IMR-90 (cell line): ENCODE measurements around the gene KRCC1. TPM values are rescaled to one million over a fixed set of nuclear protein-coding genes. Genes with fewer than 3 reads are reported as not detected.

Experiments used
- ATAC-seq: fragments of 200-7000 bp; cut with Tn5 transposase; 2 replicates; pipeline ENCODE4 v1.9.1; 2020; ENCODE audit warnings: low read depth, mild to moderate bottlenecking, moderate library complexity
- BruUV-seq: library from RNA; stranded (reverse); fragments of 400-500 nt; replicated peaks from 2 replicates; lab custom pipeline; 2021; lab: Mats Ljungman, UMichigan
- CTCF ChIA-PET: fragments of 300-600 bp; formaldehyde crosslinking; extraction: SDS; loops from one replicate; lab custom pipeline; 2021; ENCODE audit warnings: antibody characterized with exemption; lab: Yijun Ruan, JAX
- POLR2A ChIA-PET: fragments of 300-600 bp; sonication (Branson Sonifier 250); formaldehyde crosslinking; loops from one replicate; lab custom pipeline; 2022; ENCODE audit warnings: antibody characterized with exemption; ENCODE audit not compliant: unreplicated experiment; lab: Charles Lee
- DNase-seq: peaks from one replicate; pipeline ENCODE4 v3.0.0; 2013
- H2AFZ ChIP-seq: replicated peaks from 2 replicates; pipeline ENCODE3; 2013; ENCODE audit warnings: low read length, mild to moderate bottlenecking; ENCODE audit not compliant: poor library complexity
- H2AK5ac ChIP-seq: 2 replicates; pipeline ENCODE4 v1.6.1; 2013; ENCODE audit warnings: low read depth, low read length, inconsistent platforms
- H2AK9ac ChIP-seq: replicated peaks from 2 replicates; pipeline ENCODE3; 2013; ENCODE audit warnings: mild to moderate bottlenecking, low read depth, low read length, moderate library complexity; ENCODE audit not compliant: poor library complexity
- H2BK120ac ChIP-seq: 2 replicates; pipeline ENCODE4 v1.6.1; 2013; ENCODE audit warnings: low read depth, low read length, inconsistent platforms
- H2BK15ac ChIP-seq: 3 replicates; pipeline ENCODE4 v1.6.1; 2013; ENCODE audit warnings: low read depth, low read length, inconsistent platforms
- H2BK20ac ChIP-seq: 2 replicates; pipeline ENCODE4 v1.6.1; 2013; ENCODE audit warnings: low read depth, mild to moderate bottlenecking, inconsistent platforms, low read length, moderate library complexity
- H2BK5ac ChIP-seq: 2 replicates; pipeline ENCODE4 v1.6.1; 2013; ENCODE audit warnings: mild to moderate bottlenecking, low read depth, low read length, inconsistent platforms; ENCODE audit not compliant: poor library complexity, severe bottlenecking
- H3K14ac ChIP-seq: replicated peaks from 2 replicates; pipeline ENCODE4 v1.6.1; 2013; ENCODE audit warnings: low read depth, low read length, inconsistent platforms
- H3K18ac ChIP-seq: 2 replicates; pipeline ENCODE4 v1.6.1; 2013; ENCODE audit warnings: low read depth, low read length, control low read depth
- H3K23ac ChIP-seq: 2 replicates; pipeline ENCODE4 v1.6.1; 2013; ENCODE audit warnings: low read depth, low read length, inconsistent platforms
- H3K27ac ChIP-seq: 2 replicates; pipeline ENCODE4 v1.5.1; 2013; ENCODE audit warnings: mild to moderate bottlenecking, control low read depth, low read length; ENCODE audit not compliant: insufficient read depth
- H3K27me3 ChIP-seq: 2 replicates; pipeline ENCODE4 v1.6.1; 2013; ENCODE audit warnings: low read length; ENCODE audit not compliant: control insufficient read depth, insufficient read depth
- H3K36me3 ChIP-seq: 2 replicates; pipeline ENCODE4 v1.6.1; 2013; ENCODE audit warnings: low read length, mixed read lengths; ENCODE audit not compliant: control insufficient read depth, insufficient read depth
- H3K4ac ChIP-seq: 2 replicates; pipeline ENCODE4 v1.6.1; 2013; ENCODE audit warnings: low read depth, low read length, inconsistent platforms
- H3K4me1 ChIP-seq: 2 replicates; pipeline ENCODE4 v1.6.1; 2013; ENCODE audit warnings: low read length, mixed read lengths; ENCODE audit not compliant: control insufficient read depth, insufficient read depth
- H3K4me2 ChIP-seq: 2 replicates; pipeline ENCODE4 v1.6.1; 2013; ENCODE audit warnings: low read depth, mild to moderate bottlenecking, control low read depth, low read length, moderate library complexity
- H3K4me3 ChIP-seq: 2 replicates; pipeline ENCODE4 v1.5.1; 2013; ENCODE audit warnings: low read depth, mild to moderate bottlenecking, control low read depth, low read length, moderate library complexity; ENCODE audit not compliant: insufficient read depth
- H3K56ac ChIP-seq: 2 replicates; pipeline ENCODE4 v1.6.1; 2013; ENCODE audit warnings: low read length, inconsistent platforms; ENCODE audit not compliant: insufficient read depth; ENCODE audit errors: extremely low read depth
- H3K79me1 ChIP-seq, 2 experiments: 2 replicates each; pipeline ENCODE4 v1.6.1; 2013; ENCODE audit warnings: low read length in 2 of 2, inconsistent platforms in 1 of 2, low read depth in 1 of 2
- H3K9ac ChIP-seq: 2 replicates; pipeline ENCODE4 v1.6.1; 2013; ENCODE audit warnings: low read depth, low read length, control low read depth
- H3K9me1 ChIP-seq: 2 replicates; pipeline ENCODE4 v1.6.1; 2013; ENCODE audit warnings: low read length, inconsistent platforms; ENCODE audit not compliant: insufficient read depth
- H3K9me3 ChIP-seq: 2 replicates; pipeline ENCODE4 v1.6.1; 2013; ENCODE audit warnings: low read length; ENCODE audit not compliant: control insufficient read depth, insufficient read depth
- H4K20me1 ChIP-seq: 2 replicates; pipeline ENCODE4 v1.6.1; 2013; ENCODE audit warnings: low read length, inconsistent platforms; ENCODE audit not compliant: insufficient read depth
- H4K5ac ChIP-seq: 2 replicates; pipeline ENCODE4 v1.6.1; 2013; ENCODE audit warnings: mild to moderate bottlenecking, low read depth, low read length, control low read depth
- H4K8ac ChIP-seq, 2 experiments: 2 replicates each; pipeline ENCODE4 v1.6.1; 2013; ENCODE audit warnings: low read depth in 2 of 2, low read length in 2 of 2, control low read depth in 1 of 2, inconsistent platforms in 1 of 2
- H4K91ac ChIP-seq: 2 replicates; pipeline ENCODE4 v1.6.1; 2013; ENCODE audit warnings: low read depth, low read length, inconsistent platforms; ENCODE audit not compliant: insufficient read depth
- BHLHE40 ChIP-seq: fragments of 150-350 bp; IDR thresholded peaks from 2 replicates; pipeline ENCODE4 v1.6.1; 2016; ENCODE audit warnings: mild to moderate bottlenecking, low read depth, low read length
- MAFK ChIP-seq: IDR thresholded peaks from 2 replicates; pipeline ENCODE4 v1.6.1; 2012; ENCODE audit warnings: low read depth, low read length, improper control_type of control experiment
- MXI1 ChIP-seq: IDR thresholded peaks from 2 replicates; pipeline ENCODE4 v1.6.1; 2012; ENCODE audit warnings: low read depth, mild to moderate bottlenecking, low read length, moderate library complexity, borderline replicate concordance
- NFE2L2 ChIP-seq: fragments of 150-350 bp; IDR thresholded peaks from 2 replicates; pipeline ENCODE4 v1.6.1; 2016; ENCODE audit warnings: low read depth, mild to moderate bottlenecking, low read length
- POLR2A ChIP-seq: IDR thresholded peaks from 2 replicates; pipeline ENCODE4 v1.6.1; 2012; ENCODE audit warnings: mild to moderate bottlenecking, low read depth, low read length
- RAD21 ChIP-seq: IDR thresholded peaks from 2 replicates; pipeline ENCODE4 v1.6.1; 2012; ENCODE audit warnings: low read length, improper control_type of control experiment
- RFX5 ChIP-seq: IDR thresholded peaks from 2 replicates; pipeline ENCODE4 v1.8.0; 2012; ENCODE audit warnings: low read depth, mild to moderate bottlenecking, low read length, moderate library complexity
- SMC3 ChIP-seq: fragments of 150-350 bp; IDR thresholded peaks from 2 replicates; pipeline ENCODE4 v1.6.1; 2016; ENCODE audit warnings: low read depth, mild to moderate bottlenecking, antibody characterized with exemption, low read length, moderate library complexity
- USF2 ChIP-seq: fragments of 150-350 bp; IDR thresholded peaks from 2 replicates; pipeline ENCODE4 v1.6.1; 2017; ENCODE audit warnings: mild to moderate bottlenecking, antibody characterized with exemption, low read length, low read depth
- WGBS, 2 experiments: methylation state at CpG; one replicate each; pipeline versions ENCODE4 v1.1.5 to v1.1.7; 2013; ENCODE audit warnings: missing lambda C conversion rate in 2 of 2; ENCODE audit not compliant: insufficient read length in 1 of 2; ENCODE audit errors: extremely low coverage in 2 of 2; 5-methylcytosine and 5-hydroxymethylcytosine counted together
- dilution Hi-C: fragments of 300-500 bp; cut with HindIII; formaldehyde crosslinking; loops from one replicate; pipeline ENCODE4 v1.14.3; 2018; ENCODE audit warnings: low sequenced_read_pairs; ENCODE audit not compliant: unreplicated experiment
- in situ Hi-C: fragments of 300-500 bp; cut with MboI; formaldehyde crosslinking; loops from 3 replicates; pipeline ENCODE4 v1.14.3; 2019; ENCODE audit warnings: low sequenced_read_pairs, inconsistent platforms, mixed read lengths
- intact Hi-C: fragments of 100-400 bp; cut with micrococcal nuclease; formaldehyde crosslinking; loops from 2 replicates; pipeline ENCODE4 v1.10.0; 2022
- polyA plus RNA-seq, 3 experiments: library from polyadenylated mRNA; depleted of rRNA; stranded (reverse); fragments of >200 nt; gene quantifications; 2 replicates each; pipeline ENCODE4 v1.2.3, GENCODE V29; 2012; ENCODE audit warnings: low replicate concordance in 1 of 3
- total RNA-seq: library from RNA; depleted of rRNA; stranded (reverse); fragments of >200 nt; gene quantifications from 2 replicates; pipeline ENCODE4 v1.2.3, GENCODE V29; 2012
- TF ChIP-seq, protein P1 (sequence below): conservative IDR thresholded peaks from 2 replicates; pipeline ENCODE4 v1.5.1; 2012; ENCODE audit warnings: mild to moderate bottlenecking, low read depth, low read length, improper control_type of control experiment

Gene KRCC1
- total and polyA plus RNA-seq, 2 of the 4 experiments (the other 2 are of a cell fraction) = 14.3 to 16.5 TPM

DNA sequence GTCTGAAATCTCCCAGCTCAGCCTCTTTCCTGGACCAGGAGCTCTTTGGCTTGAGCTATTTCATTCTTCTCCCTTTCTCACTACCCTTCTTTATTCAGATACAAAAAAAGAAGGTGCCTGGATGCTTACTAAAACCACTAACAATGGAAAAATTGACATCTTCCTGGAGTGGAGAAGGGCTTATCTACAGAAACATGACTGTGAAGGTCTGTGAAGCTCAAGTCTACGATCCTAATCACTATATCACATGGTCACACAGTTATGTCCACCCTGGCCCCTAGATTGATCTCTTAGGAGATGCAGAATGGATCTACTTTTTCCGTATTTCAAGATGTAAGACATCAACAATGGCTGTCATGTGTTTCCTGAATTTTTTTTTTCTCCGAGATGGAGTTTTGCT, 5.7 kb upstream of the KRCC1 start:
- dilution Hi-C loops = no loop called here
- no TSS peak for BruUV-seq
- in situ Hi-C loops = loop anchor here (5.0 to 25.0 kb wide), 2 partner anchors 96 to 601 kb away; no protein-coding TSS in a partner anchor

More for the DNA sequence above, 5.7 kb upstream of the KRCC1 start:
- H2BK120ac ChIP-seq = no peak overlapping the region
- no peak overlapping the region for H3K27ac ChIP-seq
- no peak overlapping the region for H2AK5ac ChIP-seq
- no peak overlapping the region for H3K14ac ChIP-seq
- H4K20me1 ChIP-seq = no peaks in the 10 kb centered on the region
- no CpG with 5 or more reads among the region's 3 CpGs for WGBS, 2 experiments
- ChIA-PET POLR2A (no interaction called here), CTCF (interaction anchor here (0.6 to 2.1 kb wide), 6 partner anchors 17 to 875 kb away, joined by 3 to 38 read pairs (median 3); no protein-coding TSS in a partner anchor)
- H2AK9ac ChIP-seq = no peak overlapping the region
- H3K4me1 ChIP-seq = peaks cover under 1% of the 10 kb centered on the region; the same call in 1 of the 2 replicates
- no peaks in the 10 kb centered on the region for H3K36me3 ChIP-seq
- peaks cover 1% of the 10 kb centered on the region for H3K9me1 ChIP-seq
- H2BK15ac ChIP-seq = no peak overlapping the region
- H2BK5ac ChIP-seq = no peak overlapping the region
- no peak overlapping the region for H2AFZ ChIP-seq
- H3K4me2 ChIP-seq = no peak overlapping the region
- no peaks in the 10 kb centered on the region for H3K9me3 ChIP-seq
- TF ChIP-seq POLR2A (no peak), NFE2L2 (no peak), RAD21 (no peak), USF2 (no peak), RFX5 (no peak), MAFK (no peak), SMC3 (no peak), BHLHE40 (no peak), MXI1 (no peak)
- TF ChIP-seq, protein P1, sequence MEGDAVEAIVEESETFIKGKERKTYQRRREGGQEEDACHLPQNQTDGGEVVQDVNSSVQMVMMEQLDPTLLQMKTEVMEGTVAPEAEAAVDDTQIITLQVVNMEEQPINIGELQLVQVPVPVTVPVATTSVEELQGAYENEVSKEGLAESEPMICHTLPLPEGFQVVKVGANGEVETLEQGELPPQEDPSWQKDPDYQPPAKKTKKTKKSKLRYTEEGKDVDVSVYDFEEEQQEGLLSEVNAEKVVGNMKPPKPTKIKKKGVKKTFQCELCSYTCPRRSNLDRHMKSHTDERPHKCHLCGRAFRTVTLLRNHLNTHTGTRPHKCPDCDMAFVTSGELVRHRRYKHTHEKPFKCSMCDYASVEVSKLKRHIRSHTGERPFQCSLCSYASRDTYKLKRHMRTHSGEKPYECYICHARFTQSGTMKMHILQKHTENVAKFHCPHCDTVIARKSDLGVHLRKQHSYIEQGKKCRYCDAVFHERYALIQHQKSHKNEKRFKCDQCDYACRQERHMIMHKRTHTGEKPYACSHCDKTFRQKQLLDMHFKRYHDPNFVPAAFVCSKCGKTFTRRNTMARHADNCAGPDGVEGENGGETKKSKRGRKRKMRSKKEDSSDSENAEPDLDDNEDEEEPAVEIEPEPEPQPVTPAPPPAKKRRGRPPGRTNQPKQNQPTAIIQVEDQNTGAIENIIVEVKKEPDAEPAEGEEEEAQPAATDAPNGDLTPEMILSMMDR = no peak
- H3K4me3 ChIP-seq = no peak overlapping the region
- peaks cover 0 to 2% of the 10 kb centered on the region in 2 experiments; a peak in 2 of 4 replicates for H3K79me1 ChIP-seq
- H3K27me3 ChIP-seq = peaks cover 13% of the 10 kb centered on the region
- H4K5ac ChIP-seq = no peak overlapping the region
- H3K18ac ChIP-seq = no peak overlapping the region
- H4K8ac ChIP-seq = no peak overlapping the region
- H2BK20ac ChIP-seq = no peak overlapping the region
- H3K56ac ChIP-seq = no peak overlapping the region
- no peak overlapping the region for H3K23ac ChIP-seq
- no peak overlapping the region for H3K9ac ChIP-seq
- intact Hi-C loops = loop anchor here (5.0 kb wide), 1 partner anchor 49 kb away; no protein-coding TSS in a partner anchor
- H4K91ac ChIP-seq = no peak overlapping the region
- DNase-seq = no peak
- H3K4ac ChIP-seq = no peak overlapping the region
- ATAC-seq = no peak
